ENCODE data around the gene MCC.

MCC gene

GRCh38 chr5:113202287-113202686 lies 286.0 kb downstream of the MCC start:
- DNase-seq (ENCODE audit: low read depth, low spot score): no peak

- no peak for DNase-seq (ENCODE audit: low read depth, low spot score)
These were observed 286.5 kb downstream of the MCC start for GRCh38 chr5:113201715-113202114.

- DNase-seq (ENCODE audit: low read depth, low spot score): no peak
These were observed 288.9 kb downstream of the MCC start for GRCh38 chr5:113199122-113199905.

GRCh38 chr5:113197456-113198200 lies 290.6 kb downstream of the MCC start:
- no peak for DNase-seq (ENCODE audit: low read depth, low spot score)

DNA sequence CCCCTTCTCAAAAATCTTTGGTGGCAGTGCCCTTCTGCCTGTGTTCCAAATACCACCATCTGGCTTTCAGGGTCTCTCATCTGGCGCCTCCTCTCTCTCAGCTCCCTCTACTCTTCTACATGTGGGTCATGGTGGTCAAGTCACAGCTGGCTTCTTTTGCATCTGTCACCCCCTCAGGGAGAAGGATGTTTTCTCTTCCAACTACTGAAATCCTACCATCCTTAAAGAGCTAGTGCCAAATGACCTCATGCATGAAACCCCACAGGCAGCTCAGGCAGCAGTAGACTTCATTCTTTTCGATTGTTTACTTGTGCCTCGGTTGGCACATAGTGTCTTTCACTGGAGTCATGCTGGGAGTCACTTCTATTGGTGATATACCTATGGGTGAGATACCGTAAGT lies 292.5 kb downstream of the MCC start:
- no peak for DNase-seq (ENCODE audit: low read depth, low spot score)

DNA sequence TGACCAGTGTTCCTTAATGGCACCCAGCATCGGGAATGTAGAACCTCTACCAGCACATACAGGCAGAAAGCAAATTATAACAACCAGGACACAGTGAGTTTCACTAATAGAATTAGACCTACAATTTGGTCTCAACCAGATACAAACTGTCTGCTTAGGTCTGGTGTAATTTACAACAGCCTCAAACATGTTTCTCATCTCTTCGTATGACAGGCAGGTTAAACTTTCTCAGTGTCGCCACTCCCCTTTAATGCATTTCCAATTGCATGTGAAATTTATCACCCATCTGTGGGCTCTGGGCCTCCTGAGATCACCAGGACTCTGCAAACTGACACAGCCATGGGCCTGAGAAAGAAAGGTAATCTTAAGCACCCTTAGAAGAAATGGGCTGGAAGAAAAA lies 293.0 kb downstream of the MCC start:
- DNase-seq (ENCODE audit: low read depth, low spot score): no peak

DNA sequence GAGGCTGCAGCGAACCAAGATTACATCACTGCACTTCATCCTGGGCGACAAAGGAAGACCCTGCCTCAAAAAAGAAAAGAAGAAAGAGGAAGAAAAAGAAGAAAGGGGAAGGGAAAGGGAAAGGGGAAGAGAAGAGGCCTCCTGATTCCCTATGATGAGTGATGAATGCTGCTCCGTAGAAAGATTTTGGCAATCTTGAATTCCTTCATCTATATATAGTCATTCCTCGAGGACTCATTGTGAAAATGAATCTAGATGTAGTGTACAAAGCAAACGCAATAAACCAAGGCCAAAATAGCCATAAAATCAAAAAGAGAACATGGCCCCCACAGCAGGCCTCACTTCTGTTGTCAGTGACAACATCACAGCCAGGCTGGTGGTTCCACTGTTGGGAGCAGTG lies 293.7 kb downstream of the MCC start:
- no peak for DNase-seq (ENCODE audit: low read depth, low spot score)

- DNase-seq (ENCODE audit: low read depth, low spot score): no peak
These were observed 294.1 kb downstream of the MCC start for GRCh38 chr5:113194125-113194524.

DNA sequence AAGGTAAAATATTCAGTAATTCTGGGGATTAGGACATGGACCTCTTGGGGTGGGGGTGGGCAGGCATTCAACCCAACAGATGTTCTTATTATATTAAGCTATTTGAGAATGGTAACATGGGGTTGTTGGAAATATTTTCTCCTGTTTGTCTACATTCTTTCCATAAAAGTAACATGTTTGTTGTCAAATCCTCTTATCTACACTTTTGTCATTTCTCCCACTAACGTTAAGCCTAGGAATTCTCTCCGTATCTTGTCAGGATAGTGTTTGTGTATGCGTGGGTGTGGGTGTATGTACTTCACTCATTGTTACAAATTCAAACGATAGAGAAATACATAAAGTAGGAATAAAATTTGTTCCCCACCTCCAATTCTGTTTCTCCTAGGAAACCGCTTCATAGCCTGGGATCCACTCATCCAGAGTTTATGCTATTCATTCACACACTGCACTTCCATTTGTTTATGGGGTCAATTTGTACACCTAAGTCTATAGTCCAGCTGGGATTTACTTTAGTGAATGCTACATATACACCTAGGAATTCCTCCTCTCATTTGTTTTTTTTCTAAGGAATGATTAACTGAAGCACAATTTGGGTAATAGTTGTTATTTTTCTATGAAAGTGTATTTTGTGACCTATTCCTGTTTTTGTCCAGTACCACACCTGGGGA lies 294.8 kb downstream of the MCC start:
- no peak for DNase-seq (ENCODE audit: low read depth, low spot score)

DNA sequence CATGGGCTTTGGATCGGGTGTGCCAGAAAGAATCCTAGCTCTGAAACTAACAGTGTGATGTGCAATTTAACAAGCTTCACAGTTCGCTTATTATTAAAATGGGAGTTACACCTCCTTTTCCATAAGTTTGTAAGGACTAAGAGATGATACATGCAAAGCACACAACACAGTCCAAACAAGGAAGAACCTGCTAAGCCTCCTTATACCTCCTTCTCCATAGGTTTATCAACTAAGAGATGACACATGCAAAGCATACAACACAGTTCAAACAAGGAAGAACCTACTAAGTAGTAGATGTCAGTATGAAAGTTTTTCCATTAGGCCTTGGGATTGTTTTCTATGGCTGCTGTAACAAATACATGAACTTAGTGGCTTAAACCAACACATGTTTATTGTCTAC lies 295.7 kb downstream of the MCC start:
- no peak for DNase-seq (ENCODE audit: low read depth, low spot score)

DNA sequence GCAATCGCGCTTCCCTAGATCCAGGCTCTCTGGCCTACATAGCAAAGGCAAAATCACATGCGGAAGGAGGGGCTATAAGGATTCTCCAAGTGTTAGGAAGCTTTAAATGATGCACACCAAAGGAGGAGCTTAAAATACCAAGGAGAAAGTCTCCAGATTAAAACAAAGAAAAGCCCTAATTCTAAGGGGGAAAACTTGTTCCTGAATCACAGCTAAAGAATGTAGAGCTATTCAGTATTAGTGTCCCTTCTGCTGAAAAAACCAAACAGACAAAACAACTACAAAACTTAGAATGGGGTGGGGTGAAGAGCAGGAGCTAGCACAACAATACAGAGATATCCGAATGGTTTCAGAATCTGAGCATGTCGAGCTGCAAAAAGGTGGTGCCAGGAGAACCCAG lies 297.9 kb downstream of the MCC start:
- DNase-seq (ENCODE audit: low read depth, low spot score): no peak

DNA sequence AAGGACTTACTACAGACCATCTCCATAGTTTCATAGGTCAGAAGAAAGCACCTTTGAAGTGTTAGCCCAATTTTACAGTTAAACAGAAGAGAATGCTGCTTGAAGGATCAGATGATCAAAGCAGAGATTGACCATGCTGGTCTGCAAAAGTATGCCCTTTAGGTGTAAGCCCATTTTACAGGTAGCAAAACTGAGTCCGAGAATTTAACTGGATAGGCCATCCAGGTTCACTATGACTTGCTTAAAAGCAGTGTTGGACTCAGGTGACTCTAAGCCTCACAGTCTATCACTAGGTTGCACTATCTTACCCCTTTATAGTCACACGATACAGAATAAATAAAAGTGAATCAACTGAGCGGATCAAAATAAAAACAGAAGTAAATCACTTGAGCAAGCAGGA lies 299.0 kb downstream of the MCC start:
- no peak for DNase-seq (ENCODE audit: low read depth, low spot score)

- DNase-seq (ENCODE audit: low read depth, low spot score): no peak
These were observed 299.8 kb downstream of the MCC start for GRCh38 chr5:113188436-113188835.

- no peak for DNase-seq (ENCODE audit: low read depth, low spot score)
These were observed 300.3 kb downstream of the MCC start for GRCh38 chr5:113187906-113188305.

GRCh38 chr5:113186061-113186460 lies 302.2 kb downstream of the MCC start:
- DNase-seq (ENCODE audit: low read depth, low spot score): no peak

DNA sequence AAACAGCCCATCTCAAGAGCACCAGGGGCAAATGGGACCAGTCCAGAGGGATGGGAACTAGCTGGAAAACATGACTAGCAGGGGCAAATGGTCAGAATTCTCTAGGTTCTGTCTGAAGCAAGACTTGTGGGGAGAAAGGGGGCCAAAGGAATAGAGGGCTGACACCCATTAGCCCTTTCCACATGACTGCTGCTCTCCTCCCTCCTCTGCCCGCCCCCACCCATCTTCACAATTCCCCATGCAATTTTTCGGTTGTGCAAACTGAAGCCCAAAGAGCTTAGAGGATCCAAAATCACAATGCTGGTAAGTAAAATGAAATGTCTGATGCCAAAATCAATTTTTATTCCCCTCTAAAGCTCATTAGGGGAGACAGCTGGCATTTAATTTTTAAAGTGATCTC lies 304.6 kb downstream of the MCC start:
- DNase-seq (ENCODE audit: low read depth, low spot score): no peak

GRCh38 chr5:113182658-113183344 lies 305.5 kb downstream of the MCC start:
- DNase-seq (ENCODE audit: low read depth, low spot score): no peak

DNA sequence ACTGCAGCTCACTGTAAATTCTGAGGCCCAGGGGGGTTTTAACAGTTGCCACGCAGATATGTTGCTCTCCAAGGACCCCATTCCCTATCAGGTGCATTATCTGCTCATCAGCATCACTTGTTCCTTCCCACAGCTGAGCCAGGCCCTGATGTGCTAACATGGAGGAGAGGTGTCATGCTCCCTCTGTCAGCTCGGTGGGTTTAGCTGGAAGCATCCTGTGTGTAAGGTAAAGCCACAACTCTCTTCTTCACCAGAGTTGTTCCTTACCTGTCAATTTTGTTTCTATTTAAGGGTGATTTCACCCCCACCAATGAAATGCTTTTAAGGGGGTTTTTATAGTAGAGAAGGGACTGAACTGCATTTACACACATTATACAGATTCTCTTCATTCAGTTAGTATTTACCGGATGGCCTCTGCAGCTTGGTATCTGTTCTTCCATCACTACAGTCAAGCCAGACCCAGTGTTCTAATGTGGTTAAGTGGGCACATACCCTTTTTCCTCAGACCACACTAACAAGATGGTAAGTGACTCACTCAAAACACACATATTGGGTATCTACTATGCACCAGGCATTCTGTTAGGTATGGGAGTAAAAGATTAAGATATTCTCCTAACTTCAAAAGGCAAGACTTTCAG lies 306.3 kb downstream of the MCC start:
- DNase-seq (ENCODE audit: low read depth, low spot score): no peak

GRCh38 chr5:113181409-113181808 lies 306.8 kb downstream of the MCC start:
- no peak for DNase-seq (ENCODE audit: low read depth, low spot score)

DNA sequence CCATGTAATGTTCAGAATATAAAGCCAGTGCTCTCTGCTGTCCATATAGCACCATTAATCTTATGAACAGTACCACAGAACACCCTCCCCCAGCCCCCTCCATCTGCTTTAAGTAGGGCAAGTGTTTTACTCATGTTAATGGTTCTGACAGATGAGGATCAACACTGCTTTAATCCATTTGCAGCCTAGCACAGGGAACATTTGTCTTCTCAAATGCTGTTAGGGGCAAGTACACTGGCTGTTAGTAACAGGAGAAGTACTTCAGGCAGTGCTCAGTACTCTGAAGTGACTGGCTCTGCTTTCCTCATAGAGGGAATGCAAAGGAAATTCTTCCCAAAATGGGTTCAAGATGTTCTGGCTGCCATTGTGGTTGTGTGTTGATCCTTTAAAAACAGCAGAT lies 309.1 kb downstream of the MCC start:
- DNase-seq (ENCODE audit: low read depth, low spot score): no peak

DNA sequence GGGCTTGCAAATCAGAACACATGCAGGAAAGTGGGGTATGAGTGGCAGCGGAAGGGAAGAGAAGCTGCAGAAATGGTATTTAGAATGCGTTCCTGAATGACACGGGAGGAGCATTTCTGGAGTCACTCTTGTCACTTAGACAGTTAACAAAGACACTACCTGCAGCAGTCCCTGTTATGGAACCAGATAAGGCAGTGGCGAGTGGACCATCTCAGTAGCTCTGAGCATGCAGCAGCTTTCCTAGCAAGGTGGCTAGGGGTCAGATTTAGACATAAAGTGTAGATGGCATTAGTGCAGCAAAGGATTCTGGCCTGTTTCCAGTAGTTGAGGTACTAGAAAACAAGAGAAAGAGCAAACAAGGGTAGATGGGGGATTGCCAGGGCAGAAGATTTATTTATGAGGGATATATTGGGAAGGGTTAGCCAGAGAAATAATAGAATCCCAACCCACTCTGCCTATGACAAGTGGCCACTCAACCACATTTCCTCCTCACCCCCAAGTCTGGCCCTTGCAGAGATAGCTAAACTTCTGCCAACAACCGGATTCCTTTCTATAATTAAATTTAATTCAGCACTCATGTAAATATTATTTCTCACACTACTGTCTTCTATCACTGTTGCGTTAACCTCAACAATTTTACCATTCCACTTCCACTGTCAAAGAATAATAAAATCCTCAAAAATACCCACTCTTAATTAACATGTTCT lies 310.0 kb downstream of the MCC start:
- DNase-seq (ENCODE audit: low read depth, low spot score): no peak
